ENCODE results near the gene MRPL41.

DNA sequence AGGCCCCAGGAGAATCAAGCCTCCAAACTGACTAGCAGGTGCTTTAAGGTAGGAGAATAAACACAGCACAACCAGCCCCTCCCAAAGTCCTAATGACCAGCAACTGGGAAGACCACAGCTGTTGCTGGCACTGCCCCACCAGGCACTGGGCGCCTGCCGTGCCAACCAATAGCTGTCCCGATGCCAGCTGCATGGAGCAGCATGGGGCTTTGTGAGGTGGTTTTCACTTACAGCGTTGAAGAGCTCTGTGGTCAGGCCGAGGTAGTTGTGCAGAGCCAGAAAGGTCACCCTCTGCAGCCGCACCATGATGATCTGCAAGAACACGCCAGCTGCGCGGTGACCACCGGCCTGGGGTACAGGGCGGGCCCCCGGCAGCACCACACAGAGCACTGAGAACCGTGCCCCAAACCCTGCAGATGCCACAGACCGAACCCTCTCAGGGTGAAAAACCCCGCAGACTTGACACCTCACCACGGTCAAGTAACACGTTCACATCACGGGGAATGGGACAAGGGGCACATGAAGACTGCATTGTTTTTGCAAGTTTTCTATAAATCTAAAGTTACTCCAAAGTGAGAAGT is 30.2 kb upstream of the MRPL41 start:
- TF ChIP-seq POLR2A (IDR thresholded peaks at IDR 0.05): no peak
- TF ChIP-seq, protein P1, sequence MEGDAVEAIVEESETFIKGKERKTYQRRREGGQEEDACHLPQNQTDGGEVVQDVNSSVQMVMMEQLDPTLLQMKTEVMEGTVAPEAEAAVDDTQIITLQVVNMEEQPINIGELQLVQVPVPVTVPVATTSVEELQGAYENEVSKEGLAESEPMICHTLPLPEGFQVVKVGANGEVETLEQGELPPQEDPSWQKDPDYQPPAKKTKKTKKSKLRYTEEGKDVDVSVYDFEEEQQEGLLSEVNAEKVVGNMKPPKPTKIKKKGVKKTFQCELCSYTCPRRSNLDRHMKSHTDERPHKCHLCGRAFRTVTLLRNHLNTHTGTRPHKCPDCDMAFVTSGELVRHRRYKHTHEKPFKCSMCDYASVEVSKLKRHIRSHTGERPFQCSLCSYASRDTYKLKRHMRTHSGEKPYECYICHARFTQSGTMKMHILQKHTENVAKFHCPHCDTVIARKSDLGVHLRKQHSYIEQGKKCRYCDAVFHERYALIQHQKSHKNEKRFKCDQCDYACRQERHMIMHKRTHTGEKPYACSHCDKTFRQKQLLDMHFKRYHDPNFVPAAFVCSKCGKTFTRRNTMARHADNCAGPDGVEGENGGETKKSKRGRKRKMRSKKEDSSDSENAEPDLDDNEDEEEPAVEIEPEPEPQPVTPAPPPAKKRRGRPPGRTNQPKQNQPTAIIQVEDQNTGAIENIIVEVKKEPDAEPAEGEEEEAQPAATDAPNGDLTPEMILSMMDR (IDR thresholded peaks at IDR 0.05): no peak
